ENCODE data around the gene SOX6.

The SOX6 gene

GRCh38 chr11:16336721-16337120 lies 19.6 kb downstream of the SOX6 start:
- Histone ChIP-seq H3K9me3 (replicated peaks; ENCODE audit: insufficient read depth, low read length) (no peaks in the 10 kb centered on the region), H3K27me3 (replicated peaks; ENCODE audit: insufficient read depth, low read length) (no peaks in the 10 kb centered on the region), H3F3A (ENCODE audit: insufficient read depth, low read length) (no peaks in the 10 kb centered on the region), H3K9me2 (replicated peaks; ENCODE audit: insufficient read depth, low read length) (no peaks in the 10 kb centered on the region), H3K4me3 (ENCODE audit: low read length) (no peak overlapping the region), H2AFZ (ENCODE audit: low read length) (no peak overlapping the region), H3K4me2 (ENCODE audit: low read depth, low read length) (no peak overlapping the region), H4K20me1 (ENCODE audit: insufficient read depth, low read length) (no peaks in the 10 kb centered on the region), H3K9ac (ENCODE audit: low read length) (no peak overlapping the region), H3K36me3 (replicated peaks; ENCODE audit: insufficient read depth, low read length) (no peaks in the 10 kb centered on the region), H3K79me2 (ENCODE audit: low read length) (no peaks in the 10 kb centered on the region), H3K27ac (ENCODE audit: low read length) (no peak overlapping the region), H3K4me1 (ENCODE audit: low read length) (no peaks in the 10 kb centered on the region)
- DNase-seq: no peak
- TF ChIP-seq EZH2 (optimal IDR thresholded peaks at IDR 0.05; ENCODE audit: low read depth, low read length): no peak
- TF ChIP-seq CTCF (IDR thresholded peaks at IDR 0.05; ENCODE audit: low read length): no peak
- TF ChIP-seq EZH2phosphoT487 (IDR thresholded peaks at IDR 0.05; ENCODE audit: low read length): no peak

GRCh38 chr11:16336204-16336603 lies 20.1 kb downstream of the SOX6 start:
- no peaks in the 10 kb centered on the region for H3K27me3 ChIP-seq (replicated peaks; ENCODE audit: insufficient read depth, low read length)
- no peaks in the 10 kb centered on the region for H3K9me3 ChIP-seq (replicated peaks; ENCODE audit: insufficient read depth, low read length)
- no peaks in the 10 kb centered on the region for H3K4me1 ChIP-seq (ENCODE audit: low read length)
- no peak overlapping the region for H2AFZ ChIP-seq (ENCODE audit: low read length)
- no peak for TF ChIP-seq EZH2 (optimal IDR thresholded peaks at IDR 0.05; ENCODE audit: low read depth, low read length)
- TF ChIP-seq EZH2phosphoT487 (IDR thresholded peaks at IDR 0.05; ENCODE audit: low read length): no peak
- no peak for TF ChIP-seq CTCF (IDR thresholded peaks at IDR 0.05; ENCODE audit: low read length)
- no peak overlapping the region for H3K4me3 ChIP-seq (ENCODE audit: low read length)
- DNase-seq: no peak
- no peaks in the 10 kb centered on the region for H3K9me2 ChIP-seq (replicated peaks; ENCODE audit: insufficient read depth, low read length)
- H4K20me1 ChIP-seq (ENCODE audit: insufficient read depth, low read length): no peaks in the 10 kb centered on the region
- no peaks in the 10 kb centered on the region for H3F3A ChIP-seq (ENCODE audit: insufficient read depth, low read length)
- H3K9ac ChIP-seq (ENCODE audit: low read length): no peak overlapping the region
- no peak overlapping the region for H3K27ac ChIP-seq (ENCODE audit: low read length)
- H3K4me2 ChIP-seq (ENCODE audit: low read depth, low read length): no peak overlapping the region
- no peaks in the 10 kb centered on the region for H3K36me3 ChIP-seq (replicated peaks; ENCODE audit: insufficient read depth, low read length)
- no peaks in the 10 kb centered on the region for H3K79me2 ChIP-seq (ENCODE audit: low read length)

- H3K4me1 ChIP-seq (ENCODE audit: low read length): no peaks in the 10 kb centered on the region
- no peak for TF ChIP-seq EZH2 (optimal IDR thresholded peaks at IDR 0.05; ENCODE audit: low read depth, low read length)
- no peaks in the 10 kb centered on the region for H3F3A ChIP-seq (ENCODE audit: insufficient read depth, low read length)
- no peaks in the 10 kb centered on the region for H3K27me3 ChIP-seq (replicated peaks; ENCODE audit: insufficient read depth, low read length)
- no peak overlapping the region for H3K27ac ChIP-seq (ENCODE audit: low read length)
- no peaks in the 10 kb centered on the region for H3K9me2 ChIP-seq (replicated peaks; ENCODE audit: insufficient read depth, low read length)
- H3K9ac ChIP-seq (ENCODE audit: low read length): no peak overlapping the region
- no peaks in the 10 kb centered on the region for H4K20me1 ChIP-seq (ENCODE audit: insufficient read depth, low read length)
- H3K9me3 ChIP-seq (replicated peaks; ENCODE audit: insufficient read depth, low read length): no peaks in the 10 kb centered on the region
- no peaks in the 10 kb centered on the region for H3K36me3 ChIP-seq (replicated peaks; ENCODE audit: insufficient read depth, low read length)
- no peak overlapping the region for H3K4me3 ChIP-seq (ENCODE audit: low read length)
- H3K79me2 ChIP-seq (ENCODE audit: low read length): no peaks in the 10 kb centered on the region
- DNase-seq: no peak
- no peak overlapping the region for H2AFZ ChIP-seq (ENCODE audit: low read length)
- no peak overlapping the region for H3K4me2 ChIP-seq (ENCODE audit: low read depth, low read length)
Observed at GRCh38 chr11:16335236-16335962, 20.9 kb downstream of the SOX6 start.

- H2AFZ ChIP-seq (ENCODE audit: low read length): no peak overlapping the region
- no peak for DNase-seq
- no peaks in the 10 kb centered on the region for H3K9me3 ChIP-seq (replicated peaks; ENCODE audit: insufficient read depth, low read length)
- TF ChIP-seq EZH2 (optimal IDR thresholded peaks at IDR 0.05; ENCODE audit: low read depth, low read length): no peak
- no peak for TF ChIP-seq CTCF (IDR thresholded peaks at IDR 0.05; ENCODE audit: low read length)
- no peak for TF ChIP-seq EZH2phosphoT487 (IDR thresholded peaks at IDR 0.05; ENCODE audit: low read length)
- no peak overlapping the region for H3K4me3 ChIP-seq (ENCODE audit: low read length)
- H3K4me2 ChIP-seq (ENCODE audit: low read depth, low read length): no peak overlapping the region
- H3K4me1 ChIP-seq (ENCODE audit: low read length): no peaks in the 10 kb centered on the region
- H4K20me1 ChIP-seq (ENCODE audit: insufficient read depth, low read length): no peaks in the 10 kb centered on the region
- H3K27ac ChIP-seq (ENCODE audit: low read length): no peak overlapping the region
- H3K9ac ChIP-seq (ENCODE audit: low read length): no peak overlapping the region
- H3K36me3 ChIP-seq (replicated peaks; ENCODE audit: insufficient read depth, low read length): no peaks in the 10 kb centered on the region
- H3K9me2 ChIP-seq (replicated peaks; ENCODE audit: insufficient read depth, low read length): no peaks in the 10 kb centered on the region
- H3K79me2 ChIP-seq (ENCODE audit: low read length): no peaks in the 10 kb centered on the region
- H3K27me3 ChIP-seq (replicated peaks; ENCODE audit: insufficient read depth, low read length): no peaks in the 10 kb centered on the region
- H3F3A ChIP-seq (ENCODE audit: insufficient read depth, low read length): no peaks in the 10 kb centered on the region
Observed at GRCh38 chr11:16326679-16327297, 29.6 kb downstream of the SOX6 start.

Data from MM.1S (cell line).